SK-N-SH treated with all-trans-retinoic acid at 6 μM for 48 hours (cell line): ENCODE results near the gene LRCH1.

Experiments
- ATAC-seq: fragments of 200-7000 bp; cut with Tn5 transposase; 3 replicates; pipeline ENCODE4 v1.9.1; 2020; ENCODE audit warnings: mild to moderate bottlenecking, moderate library complexity
- ARNTL ChIP-seq: fragments of 450-650 bp; formaldehyde crosslinking; IDR thresholded peaks from 2 replicates; pipeline ENCODE4 v1.5.0; 2020; ENCODE audit warnings: low read depth, mild to moderate bottlenecking, moderate library complexity, borderline replicate concordance
- CREB5 ChIP-seq: fragments of 250-450 bp; sonication (Bioruptor Pico); IDR thresholded peaks from 2 replicates; pipeline ENCODE4 v1.5.1; 2020; ENCODE audit warnings: low read depth, mild to moderate bottlenecking, moderate library complexity
- CSRNP3 ChIP-seq: fragments of 250-450 bp; sonication (Bioruptor Pico); IDR thresholded peaks from 2 replicates; pipeline ENCODE4 v1.5.1; 2021; ENCODE audit warnings: mild to moderate bottlenecking, moderate library complexity
- ESRRG ChIP-seq: fragments of 250-450 bp; sonication (Bioruptor Pico); IDR thresholded peaks from 2 replicates; pipeline ENCODE4 v1.6.1; 2021; ENCODE audit warnings: mild to moderate bottlenecking
- GLIS3 ChIP-seq: fragments of 250-450 bp; sonication (Bioruptor Pico); IDR thresholded peaks from 2 replicates; pipeline ENCODE4 v1.5.0; 2020; ENCODE audit warnings: mild to moderate bottlenecking, moderate library complexity
- ISL1 ChIP-seq: fragments of 250-450 bp; sonication (Bioruptor Pico); IDR thresholded peaks from 2 replicates; pipeline ENCODE4 v2.1.2; 2022; ENCODE audit warnings: mild to moderate bottlenecking, moderate library complexity
- OSR1 ChIP-seq: fragments of 250-450 bp; sonication (Bioruptor Pico); IDR thresholded peaks from 2 replicates; pipeline ENCODE4 v1.8.0; 2022; ENCODE audit warnings: moderate library complexity, mild to moderate bottlenecking, inconsistent platforms
- POU6F1 ChIP-seq: fragments of 250-450 bp; sonication (Bioruptor Pico); IDR thresholded peaks from 2 replicates; pipeline ENCODE4 v1.8.0; 2021; ENCODE audit warnings: low read depth, mild to moderate bottlenecking, moderate library complexity, borderline replicate concordance
- PPARA ChIP-seq: fragments of 250-450 bp; sonication (Bioruptor Pico); IDR thresholded peaks from 2 replicates; pipeline ENCODE4 v1.5.0; 2020; ENCODE audit warnings: mild to moderate bottlenecking, borderline replicate concordance
- RARB ChIP-seq: fragments of 250-450 bp; sonication (Bioruptor Pico); IDR thresholded peaks from 2 replicates; pipeline ENCODE4 v1.8.0; 2021; ENCODE audit warnings: mild to moderate bottlenecking, moderate library complexity
- SNAI2 ChIP-seq: fragments of 250-450 bp; sonication (Bioruptor Pico); IDR thresholded peaks from 2 replicates; pipeline ENCODE4 v1.5.0; 2020; ENCODE audit warnings: mild to moderate bottlenecking, moderate library complexity
- TOX ChIP-seq: fragments of 250-450 bp; sonication (Bioruptor Pico); IDR thresholded peaks from 2 replicates; pipeline ENCODE4 v1.8.0; 2021; ENCODE audit warnings: mild to moderate bottlenecking, moderate library complexity, borderline replicate concordance
- TSHZ2 ChIP-seq: fragments of 250-450 bp; sonication (Bioruptor Pico); IDR thresholded peaks from 2 replicates; pipeline ENCODE4 v1.5.0; 2020; ENCODE audit warnings: mild to moderate bottlenecking, moderate library complexity
- ZC3H10 ChIP-seq: fragments of 250-450 bp; sonication (Bioruptor Pico); IDR thresholded peaks from 2 replicates; pipeline ENCODE4 v1.5.1; 2021; ENCODE audit warnings: mild to moderate bottlenecking, moderate library complexity
- ZFP3 ChIP-seq: fragments of 250-450 bp; sonication (Bioruptor Pico); IDR thresholded peaks from 2 replicates; pipeline ENCODE4 v1.5.0; 2020; ENCODE audit warnings: mild to moderate bottlenecking, moderate library complexity
- ZNF565 ChIP-seq: fragments of 450-650 bp; formaldehyde crosslinking; conservative IDR thresholded peaks from 2 replicates; pipeline ENCODE4 v1.5.0; 2020; ENCODE audit warnings: low read depth, mild to moderate bottlenecking, moderate library complexity
- ZNF70 ChIP-seq: fragments of 450-650 bp; formaldehyde crosslinking; IDR thresholded peaks from 2 replicates; pipeline ENCODE4 v1.5.0; 2020; ENCODE audit warnings: mild to moderate bottlenecking, moderate library complexity
- ZNF8 ChIP-seq: fragments of 450-650 bp; formaldehyde crosslinking; IDR thresholded peaks from 2 replicates; pipeline ENCODE4 v1.5.0; 2020; ENCODE audit warnings: mild to moderate bottlenecking, moderate library complexity
- TF ChIP-seq, protein P1 (sequence below): fragments of 250-450 bp; sonication (Bioruptor Pico); IDR thresholded peaks from 2 replicates; pipeline ENCODE4 v1.8.0; 2020; ENCODE audit warnings: mild to moderate bottlenecking, moderate library complexity, borderline replicate concordance

LRCH1 gene

GRCh38 chr13:46675016-46675415 is 122.0 kb downstream of the LRCH1 start:
- TF ChIP-seq TSHZ2 (CRISPR knock-in tag): no peak
- TF ChIP-seq, protein P1, sequence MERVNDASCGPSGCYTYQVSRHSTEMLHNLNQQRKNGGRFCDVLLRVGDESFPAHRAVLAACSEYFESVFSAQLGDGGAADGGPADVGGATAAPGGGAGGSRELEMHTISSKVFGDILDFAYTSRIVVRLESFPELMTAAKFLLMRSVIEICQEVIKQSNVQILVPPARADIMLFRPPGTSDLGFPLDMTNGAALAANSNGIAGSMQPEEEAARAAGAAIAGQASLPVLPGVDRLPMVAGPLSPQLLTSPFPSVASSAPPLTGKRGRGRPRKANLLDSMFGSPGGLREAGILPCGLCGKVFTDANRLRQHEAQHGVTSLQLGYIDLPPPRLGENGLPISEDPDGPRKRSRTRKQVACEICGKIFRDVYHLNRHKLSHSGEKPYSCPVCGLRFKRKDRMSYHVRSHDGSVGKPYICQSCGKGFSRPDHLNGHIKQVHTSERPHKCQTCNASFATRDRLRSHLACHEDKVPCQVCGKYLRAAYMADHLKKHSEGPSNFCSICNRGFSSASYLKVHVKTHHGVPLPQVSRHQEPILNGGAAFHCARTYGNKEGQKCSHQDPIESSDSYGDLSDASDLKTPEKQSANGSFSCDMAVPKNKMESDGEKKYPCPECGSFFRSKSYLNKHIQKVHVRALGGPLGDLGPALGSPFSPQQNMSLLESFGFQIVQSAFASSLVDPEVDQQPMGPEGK (CRISPR knock-in tag): no peak
- TF ChIP-seq ZNF8: no peak
- no peak for TF ChIP-seq ARNTL
- TF ChIP-seq ZFP3 (CRISPR knock-in tag): no peak
- TF ChIP-seq CSRNP3 (CRISPR knock-in tag): no peak
- TF ChIP-seq ZC3H10 (CRISPR knock-in tag): no peak
- no peak for TF ChIP-seq ZNF565 (CRISPR knock-in tag)
- TF ChIP-seq ESRRG (CRISPR knock-in tag): no peak
- TF ChIP-seq PPARA: no peak
- no peak for TF ChIP-seq TOX
- no peak for TF ChIP-seq OSR1
- TF ChIP-seq ISL1 (CRISPR knock-in tag): no peak
- TF ChIP-seq, all 23 proteins: peak for 0
- ATAC-seq: no peak

GRCh38 chr13:46676378-46676725 is 123.4 kb downstream of the LRCH1 start:
- ATAC-seq: no peak
- TF ChIP-seq CSRNP3 (CRISPR knock-in tag): no peak
- no peak for TF ChIP-seq ZNF70 (CRISPR knock-in tag)
- TF ChIP-seq GLIS3 (CRISPR knock-in tag): no peak
- TF ChIP-seq CREB5 (CRISPR knock-in tag): no peak
- no peak for TF ChIP-seq POU6F1 (CRISPR knock-in tag)
- TF ChIP-seq, protein P1 (CRISPR knock-in tag): no peak
- TF ChIP-seq ESRRG (CRISPR knock-in tag): no peak
- TF ChIP-seq ZFP3 (CRISPR knock-in tag): no peak
- no peak for TF ChIP-seq RARB (CRISPR knock-in tag)
- no peak for TF ChIP-seq ZNF8
- TF ChIP-seq SNAI2 (CRISPR knock-in tag): no peak
- TF ChIP-seq, all 23 proteins: peak for 0
